8988T (cell line): ENCODE data around the gene ATF7IP.
"Not testable (repeated sequence)": the region's sequence is repeated elsewhere in the genome, so short reads cannot be mapped to it uniquely, and the experiment has no call there.

ENCODE experiments used
- DNase-seq: peaks from one replicate; pipeline ENCODE4 v3.0.0; 2011

ATF7IP gene, protein sequence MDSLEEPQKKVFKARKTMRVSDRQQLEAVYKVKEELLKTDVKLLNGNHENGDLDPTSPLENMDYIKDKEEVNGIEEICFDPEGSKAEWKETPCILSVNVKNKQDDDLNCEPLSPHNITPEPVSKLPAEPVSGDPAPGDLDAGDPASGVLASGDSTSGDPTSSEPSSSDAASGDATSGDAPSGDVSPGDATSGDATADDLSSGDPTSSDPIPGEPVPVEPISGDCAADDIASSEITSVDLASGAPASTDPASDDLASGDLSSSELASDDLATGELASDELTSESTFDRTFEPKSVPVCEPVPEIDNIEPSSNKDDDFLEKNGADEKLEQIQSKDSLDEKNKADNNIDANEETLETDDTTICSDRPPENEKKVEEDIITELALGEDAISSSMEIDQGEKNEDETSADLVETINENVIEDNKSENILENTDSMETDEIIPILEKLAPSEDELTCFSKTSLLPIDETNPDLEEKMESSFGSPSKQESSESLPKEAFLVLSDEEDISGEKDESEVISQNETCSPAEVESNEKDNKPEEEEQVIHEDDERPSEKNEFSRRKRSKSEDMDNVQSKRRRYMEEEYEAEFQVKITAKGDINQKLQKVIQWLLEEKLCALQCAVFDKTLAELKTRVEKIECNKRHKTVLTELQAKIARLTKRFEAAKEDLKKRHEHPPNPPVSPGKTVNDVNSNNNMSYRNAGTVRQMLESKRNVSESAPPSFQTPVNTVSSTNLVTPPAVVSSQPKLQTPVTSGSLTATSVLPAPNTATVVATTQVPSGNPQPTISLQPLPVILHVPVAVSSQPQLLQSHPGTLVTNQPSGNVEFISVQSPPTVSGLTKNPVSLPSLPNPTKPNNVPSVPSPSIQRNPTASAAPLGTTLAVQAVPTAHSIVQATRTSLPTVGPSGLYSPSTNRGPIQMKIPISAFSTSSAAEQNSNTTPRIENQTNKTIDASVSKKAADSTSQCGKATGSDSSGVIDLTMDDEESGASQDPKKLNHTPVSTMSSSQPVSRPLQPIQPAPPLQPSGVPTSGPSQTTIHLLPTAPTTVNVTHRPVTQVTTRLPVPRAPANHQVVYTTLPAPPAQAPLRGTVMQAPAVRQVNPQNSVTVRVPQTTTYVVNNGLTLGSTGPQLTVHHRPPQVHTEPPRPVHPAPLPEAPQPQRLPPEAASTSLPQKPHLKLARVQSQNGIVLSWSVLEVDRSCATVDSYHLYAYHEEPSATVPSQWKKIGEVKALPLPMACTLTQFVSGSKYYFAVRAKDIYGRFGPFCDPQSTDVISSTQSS

GRCh38 chr12:14365294-14366208, at the start of gene ATF7IP:
TSS of gene ATF7IP (plus strand) at chr12:14365682. CDS start at chr12:14423916, 58,234 bp downstream.
- peak; percentile 84 for DNase-seq

DNA sequence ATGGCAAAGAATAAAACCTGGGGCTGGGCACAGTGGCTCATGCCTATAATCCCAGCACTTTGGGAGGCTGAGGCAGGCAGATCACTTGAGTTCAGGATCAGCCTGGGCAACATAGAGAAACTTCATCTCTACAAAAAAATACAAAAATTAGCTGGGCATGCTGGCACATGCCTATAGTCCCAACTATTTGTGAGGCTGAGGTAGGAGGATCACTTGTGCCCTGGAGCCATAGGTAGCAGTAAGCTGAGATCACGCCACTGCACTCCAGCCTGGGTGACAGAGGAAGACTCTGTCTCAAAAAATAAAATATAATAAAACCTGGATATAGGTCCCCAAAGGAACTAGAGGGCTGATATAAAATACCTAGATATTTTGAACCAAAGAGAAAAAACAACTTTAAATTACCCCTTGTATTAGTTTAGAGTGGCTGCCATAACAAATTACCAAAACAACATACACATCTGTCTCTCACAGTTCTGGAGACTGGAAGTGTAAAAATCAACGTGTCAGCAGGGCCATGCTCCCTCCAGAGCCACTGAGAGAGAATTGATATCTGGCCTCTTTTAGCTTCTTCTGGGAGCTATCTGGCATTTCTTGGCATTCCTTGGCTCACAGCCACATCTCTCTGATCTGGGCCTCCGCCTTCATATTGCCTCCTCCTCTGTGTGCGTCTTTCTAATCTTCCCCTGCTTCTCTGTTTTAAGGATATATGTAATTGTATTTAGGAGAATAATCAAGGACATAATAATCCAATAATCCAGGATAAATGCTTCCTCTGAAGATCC, 47.9 kb upstream of the ATF7IP start:
- DNase-seq = no peak

- DNase-seq = not testable (repeated sequence)
Observed at GRCh38 chr12:14319704-14320427, 45.6 kb upstream of the ATF7IP start.

GRCh38 chr12:14322403-14322802, 43.1 kb upstream of the ATF7IP start:
- no peak for DNase-seq

DNA sequence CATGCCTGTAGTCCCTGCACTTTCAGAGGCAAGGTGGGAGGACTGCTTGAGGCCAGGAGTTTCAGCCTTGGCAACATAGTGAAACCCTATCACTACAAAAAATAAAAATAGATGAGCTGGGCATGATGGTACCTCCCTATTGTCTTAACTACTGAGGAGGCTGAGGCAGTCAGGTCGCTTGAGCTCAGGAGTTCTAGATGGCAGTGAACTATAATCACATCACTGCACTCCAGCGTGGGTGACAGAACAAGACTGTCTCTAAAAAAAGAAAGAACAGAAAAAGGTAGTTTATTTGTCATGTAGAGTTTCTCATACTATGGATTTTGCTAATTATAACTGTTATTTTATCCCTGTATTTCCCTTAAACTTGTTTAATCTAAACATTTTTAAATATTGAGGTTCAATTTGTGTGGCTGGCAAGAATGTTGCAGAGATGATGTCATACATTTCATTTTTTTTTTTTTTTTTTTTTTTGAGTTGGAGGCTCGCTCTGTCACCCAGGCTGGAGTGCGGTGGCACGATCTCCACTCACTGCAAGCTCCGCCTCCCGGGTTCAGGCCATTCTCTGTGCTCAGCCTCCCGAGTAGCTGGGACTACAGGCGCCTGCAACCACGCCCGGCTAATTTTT, 39.7 kb upstream of the ATF7IP start:
- DNase-seq = no peak

GRCh38 chr12:14326699-14327098, 38.8 kb upstream of the ATF7IP start:
- no peak for DNase-seq

- no peak for DNase-seq
Observed at GRCh38 chr12:14327711-14328110, 37.8 kb upstream of the ATF7IP start.

- DNase-seq = no peak
Observed at GRCh38 chr12:14332482-14332881, 33.0 kb upstream of the ATF7IP start.

- DNase-seq = no peak
Observed at GRCh38 chr12:14340371-14340770, 25.1 kb upstream of the ATF7IP start.

GRCh38 chr12:14351524-14351923, 14.0 kb upstream of the ATF7IP start:
- DNase-seq = not testable (repeated sequence)

GRCh38 chr12:14352066-14352465, 13.4 kb upstream of the ATF7IP start:
- DNase-seq = not testable (repeated sequence)

GRCh38 chr12:14354665-14355064, 10.8 kb upstream of the ATF7IP start:
- DNase-seq = not testable (repeated sequence)

DNA sequence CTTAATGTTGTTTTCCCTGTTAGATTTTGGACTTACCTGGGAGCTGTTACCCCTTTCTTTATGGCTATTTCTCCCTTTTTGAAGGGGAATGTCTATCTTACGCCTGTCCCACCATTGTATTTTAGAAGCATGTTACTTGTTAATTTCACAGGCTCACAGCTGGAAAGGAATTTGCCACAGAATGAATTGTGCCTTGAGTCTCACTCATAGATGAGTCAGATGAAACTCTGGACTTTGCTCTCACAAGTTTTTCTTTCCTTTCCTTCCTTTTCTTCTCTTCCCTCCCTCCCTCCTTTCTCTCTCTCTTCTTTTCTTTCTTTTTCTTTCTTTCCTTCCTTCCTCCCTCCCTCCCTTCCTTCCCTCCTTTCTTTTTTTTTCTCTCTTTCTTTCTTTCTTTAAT, 9.3 kb upstream of the ATF7IP start:
- DNase-seq = no peak

GRCh38 chr12:14357486-14357885, 8.0 kb upstream of the ATF7IP start:
- no peak for DNase-seq

GRCh38 chr12:14362352-14362751, 3.1 kb upstream of the ATF7IP start:
- no peak for DNase-seq

DNA sequence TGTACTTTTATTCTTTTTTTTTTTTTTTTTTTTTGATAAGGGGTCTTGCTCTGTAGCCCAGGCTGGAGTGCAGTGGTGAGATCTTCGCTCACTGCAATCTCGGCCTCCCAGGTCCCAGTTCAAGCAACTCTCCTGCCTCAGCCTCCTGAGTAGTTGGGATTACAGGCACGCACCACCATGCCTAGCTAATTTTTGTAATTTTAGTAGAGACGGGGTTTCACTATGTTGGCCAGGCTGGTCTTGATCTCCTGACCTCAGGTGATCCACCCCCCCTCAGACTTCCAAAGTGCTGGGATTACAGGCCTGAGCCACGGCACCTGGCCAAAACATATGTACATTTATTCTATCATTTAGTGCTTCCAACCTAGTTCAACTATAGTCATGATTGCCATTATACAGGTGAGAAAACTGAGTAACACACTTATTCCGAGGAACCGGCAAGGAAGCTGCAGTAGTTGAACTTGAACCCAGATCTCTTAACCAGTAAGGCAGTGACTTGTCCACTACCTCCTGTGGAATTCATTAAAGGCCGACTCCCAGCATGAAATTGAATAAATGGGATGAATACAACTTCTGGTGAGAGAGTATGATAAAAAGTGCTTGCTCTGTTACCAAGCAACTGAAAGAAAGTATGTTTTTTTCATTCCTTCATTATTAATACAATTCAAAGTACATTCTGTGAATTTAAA, 755 bp upstream of the ATF7IP start:
- DNase-seq = no peak

GRCh38 chr12:14366209-14367039, 942 bp downstream of the ATF7IP start:
- DNase-seq = no peak

DNA sequence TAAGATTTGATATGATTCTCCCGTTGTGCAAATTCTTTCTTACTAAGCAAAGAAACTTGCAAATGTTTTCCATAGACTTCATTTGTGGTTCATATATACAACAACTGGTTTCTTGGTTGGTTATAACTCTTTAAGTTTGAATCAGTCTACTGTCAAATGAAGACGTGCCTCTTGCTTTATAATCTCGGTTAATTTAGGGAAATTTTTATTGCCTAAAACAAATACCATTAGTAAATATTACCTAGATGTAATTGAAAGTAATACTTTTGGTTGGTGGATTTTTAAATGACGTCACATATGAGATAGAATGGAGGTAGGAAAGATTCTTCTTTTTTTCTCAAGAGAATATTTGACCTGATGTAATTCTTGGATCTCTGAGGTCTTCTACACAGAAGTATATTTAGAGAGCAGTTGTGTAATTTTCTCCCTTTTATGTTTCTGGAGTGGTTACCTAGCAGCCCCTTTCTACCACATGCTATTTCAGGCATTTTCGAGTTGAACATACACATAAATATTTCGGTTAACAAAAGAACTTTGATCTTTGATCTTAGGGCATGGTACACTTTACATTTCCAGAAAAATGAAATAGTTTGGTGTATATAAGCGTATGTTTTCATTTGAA, 1.7 kb downstream of the ATF7IP start:
- no peak for DNase-seq
